Measurements from ENCODE around the gene NR0B2. TPM values are rescaled to one million over a fixed set of nuclear protein-coding genes. Genes with fewer than 3 reads are reported as not detected.

The NR0B2 gene
- total and polyA plus RNA-seq, 2 of the 13 experiments (the other 11 are each of a cell fraction or from before 2014, with no cell fraction given) = 72.5 to 133 TPM

GRCh38 chr1:26915204-26915842 is 1.5 kb upstream of the NR0B2 start (continued):
- peak; percentile 11; the same call in 1 of the 2 replicates for TF ChIP-seq HMG20B (CRISPR knock-in tag; conservative IDR thresholded peaks at IDR 0.05)
- TF ChIP-seq JUND (CRISPR knock-in tag; IDR thresholded peaks at IDR 0.05) = peak; percentile 76
- TF ChIP-seq ZSCAN30 (CRISPR knock-in tag; IDR thresholded peaks at IDR 0.05) = no peak
- peak; percentile 40; the same call in 1 of the 2 replicates for TF ChIP-seq ZFX (CRISPR knock-in tag; IDR thresholded peaks at IDR 0.05; ENCODE audit: low read depth)
- TF ChIP-seq NFYB (CRISPR knock-in tag; IDR thresholded peaks at IDR 0.05) = no peak
- TF ChIP-seq ZNF503 (CRISPR knock-in tag; IDR thresholded peaks at IDR 0.05) = peak; percentile 66; the same call in 1 of the 2 replicates
- TF ChIP-seq AGO2 (optimal IDR thresholded peaks at IDR 0.05; ENCODE audit: low read depth, low read length) = no peak
- no peak for TF ChIP-seq STAT5B (CRISPR knock-in tag; IDR thresholded peaks at IDR 0.05)
- no peak for TF ChIP-seq ZNF790 (CRISPR knock-in tag; IDR thresholded peaks at IDR 0.05; ENCODE audit: borderline replicate concordance)
- TF ChIP-seq ARID3A (IDR thresholded peaks at IDR 0.05; ENCODE audit: low read depth, low read length) = no peak
- TF ChIP-seq DNMT1 (CRISPR knock-in tag; IDR thresholded peaks at IDR 0.05) = peak; percentile 69; the same call in 1 of the 2 replicates
- no peak for TF ChIP-seq MTERF4 (CRISPR knock-in tag; IDR thresholded peaks at IDR 0.05)
- no peak for TF ChIP-seq TARDBP (CRISPR knock-in tag; IDR thresholded peaks at IDR 0.05)
- no peak; the same call in 1 of the 2 replicates for TF ChIP-seq UBTF (CRISPR knock-in tag; IDR thresholded peaks at IDR 0.05)
- no peak for TF ChIP-seq ZNF749 (CRISPR knock-in tag; IDR thresholded peaks at IDR 0.05; ENCODE audit: borderline replicate concordance)
- TF ChIP-seq ZNF282 (IDR thresholded peaks at IDR 0.05; ENCODE audit: partially characterized antibody) = no peak
- no peak for TF ChIP-seq HNRNPK (IDR thresholded peaks at IDR 0.05; ENCODE audit: low read depth, low read length, poor library complexity, severe bottlenecking)
- no peak for TF ChIP-seq ZNF432 (CRISPR knock-in tag; IDR thresholded peaks at IDR 0.05; ENCODE audit: borderline replicate concordance)
- no peak for TF ChIP-seq SRSF9 (IDR thresholded peaks at IDR 0.05; ENCODE audit: borderline replicate concordance, insufficient read depth, low read depth, low read length, poor library complexity, severe bottlenecking)
- TF ChIP-seq NRL (CRISPR knock-in tag; IDR thresholded peaks at IDR 0.05; ENCODE audit: borderline replicate concordance) = peak; percentile 40; the same call in 1 of the 2 replicates
- no peak for TF ChIP-seq YY1 (IDR thresholded peaks at IDR 0.05; ENCODE audit: insufficient read depth, insufficient replicate concordance, low read depth, low read length)

All from HepG2 (cell line).